Panc1 (cell line): ENCODE results near the gene HOXD13. TPM values are rescaled to one million over a fixed set of nuclear protein-coding genes. Genes with fewer than 3 reads are reported as not detected.

Experiments
- ATAC-seq: fragments of 200-7000 bp; cut with Tn5 transposase; 2 replicates; pipeline ENCODE4 v1.9.1; 2020; ENCODE audit warnings: mild to moderate bottlenecking, moderate library complexity
- BruUV-seq: library from RNA; stranded (reverse); fragments of 400-500 nt; replicated peaks from 2 replicates; lab custom pipeline; 2021; lab: Mats Ljungman, UMichigan
- CTCF ChIA-PET: fragments of 300-600 bp; sonication (Branson Sonifier 250); formaldehyde crosslinking; loops from one replicate; lab custom pipeline; 2022; ENCODE audit warnings: antibody characterized with exemption; lab: Charles Lee
- POLR2A ChIA-PET: fragments of 300-600 bp; sonication (Branson Sonifier 250); formaldehyde crosslinking; loops from one replicate; lab custom pipeline; 2022; ENCODE audit warnings: antibody characterized with exemption; lab: Charles Lee
- DNase-seq: peaks from one replicate; pipeline ENCODE4 v3.0.0-alpha.2; 2010; ENCODE audit warnings: low read depth, low spot score
- H3K27ac ChIP-seq: 2 replicates; pipeline ENCODE4 v1.5.1; 2011; ENCODE audit warnings: mild to moderate bottlenecking, low read length, inconsistent platforms
- H3K27me3 ChIP-seq: fragments of 200-500 bp; sonication (Bioruptor generic); 2 replicates; pipeline ENCODE4 v1.6.0; 2014; ENCODE audit warnings: low read length, inconsistent platforms; ENCODE audit not compliant: control insufficient read depth, insufficient read depth
- H3K36me3 ChIP-seq: fragments of 200-500 bp; sonication (Bioruptor generic); 2 replicates; pipeline ENCODE4 v1.5.1; 2014; ENCODE audit warnings: inconsistent platforms, mild to moderate bottlenecking, low read length, moderate library complexity; ENCODE audit not compliant: control insufficient read depth, insufficient read depth
- H3K4me1 ChIP-seq: 2 replicates; pipeline ENCODE4 v1.5.1; 2011; ENCODE audit warnings: inconsistent platforms, mild to moderate bottlenecking, low read length, moderate library complexity; ENCODE audit not compliant: control insufficient read depth, insufficient read depth
- H3K4me3 ChIP-seq, 2 experiments: 2 replicates each; pipeline ENCODE4 v1.5.1; 2011 to 2012; ENCODE audit warnings: low read depth in 2 of 2, low read length in 2 of 2, mild to moderate bottlenecking in 2 of 2, inconsistent platforms in 1 of 2, moderate library complexity in 1 of 2
- H3K9me3 ChIP-seq: fragments of 200-500 bp; sonication (Bioruptor generic); 2 replicates; pipeline ENCODE4 v1.5.1; 2014; ENCODE audit warnings: low read depth, mild to moderate bottlenecking, inconsistent platforms, low read length, moderate library complexity; ENCODE audit not compliant: control insufficient read depth, insufficient read depth
- CTCF ChIP-seq: fragments of 450-650 bp; IDR thresholded peaks from 2 replicates; pipeline ENCODE4 v1.5.1; 2017; ENCODE audit warnings: mild to moderate bottlenecking
- POLR2AphosphoS5 ChIP-seq: IDR thresholded peaks from 2 replicates; pipeline ENCODE4 v1.6.1; 2012; ENCODE audit warnings: mild to moderate bottlenecking, low read depth, low read length, moderate library complexity
- REST ChIP-seq, 2 experiments: IDR thresholded peaks; 2 replicates each; pipeline ENCODE4 v1.6.1; 2011 to 2012; ENCODE audit warnings: low read depth in 2 of 2, control low read depth in 1 of 2, low read length in 1 of 2, mild to moderate bottlenecking in 1 of 2, moderate library complexity in 1 of 2; ENCODE audit not compliant: insufficient read depth in 1 of 2
- SIN3A ChIP-seq: IDR thresholded peaks from 2 replicates; pipeline ENCODE4 v1.6.1; 2012; ENCODE audit warnings: low read depth, mild to moderate bottlenecking, low read length, moderate library complexity, borderline replicate concordance; ENCODE audit not compliant: insufficient read depth
- TCF7L2 ChIP-seq: IDR thresholded peaks from 2 replicates; pipeline ENCODE4 v1.6.1; 2011; ENCODE audit warnings: mild to moderate bottlenecking, low read depth, low read length, inconsistent platforms
- in situ Hi-C: cut with HindIII; loops from 2 replicates; pipeline ENCODE4 v1.10.0; 2016; ENCODE audit warnings: low sequenced_read_pairs, low pct_unique_long_range_greater_than_20kb
- intact Hi-C: fragments of 100-400 bp; cut with micrococcal nuclease; formaldehyde crosslinking; loops from one replicate; pipeline ENCODE4 v1.10.0; 2022; ENCODE audit not compliant: unreplicated experiment
- total RNA-seq: library from RNA; stranded (reverse); gene quantifications from one replicate; pipeline ENCODE4 v1.2.1, GENCODE V29; 2021; ENCODE audit not compliant: unreplicated experiment

HOXD13 gene
- total RNA-seq, 1 experiment from 2014 or later, result not detected

- H3K4me1 ChIP-seq, result peaks cover 13% of the 10 kb centered on the region
- ChIA-PET CTCF (interaction anchor here (0.7 to 2.2 kb wide), 4 partner anchors 10 to 847 kb away, joined by 3 to 10 read pairs (median 7); no protein-coding TSS in a partner anchor), POLR2A (no interaction called here)
- ATAC-seq (no peak; the same call in 1 of the 2 replicates), DNase-seq (no peak)
- intact Hi-C loops (loop anchor here (5.0 kb wide), 3 partner anchors 846 to 1401 kb away; no protein-coding TSS in a partner anchor), in situ Hi-C loops (no loop called here)
- peaks cover 5% of the 10 kb centered on the region for H3K27me3 ChIP-seq
- no peaks in the 10 kb centered on the region for H3K9me3 ChIP-seq
- TF ChIP-seq SIN3A, result no peak
- no peak for TF ChIP-seq CTCF
- no peak for TF ChIP-seq POLR2AphosphoS5
- TF ChIP-seq REST (IDR thresholded peaks at IDR 0.05; ENCODE audit: insufficient read depth in 1 of 2, low read depth in 2 of 2, low read length in 1 of 2), result no peak
- no peak for TF ChIP-seq TCF7L2
- H3K27ac ChIP-seq, result no peak overlapping the region
- H3K36me3 ChIP-seq, result no peaks in the 10 kb centered on the region
- no TSS peak for BruUV-seq
- H3K4me3 ChIP-seq, result peak overlapping the region; percentile 52 to 87; a peak in 3 of 4 replicates
Observed at GRCh38 chr2:176098366-176099158, 6.0 kb downstream of the HOXD13 start.

- BruUV-seq, result no TSS peak
- in situ Hi-C loops, result no loop called here
Observed at GRCh38 chr2:176099159-176099727, 6.7 kb downstream of the HOXD13 start.

More at GRCh38 chr2:176099159-176099727, 6.7 kb downstream of the HOXD13 start:
- peaks cover 5% of the 10 kb centered on the region for H3K27me3 ChIP-seq
- no peak overlapping the region for H3K4me3 ChIP-seq
- no peak for TF ChIP-seq POLR2AphosphoS5
- no peak for TF ChIP-seq REST (IDR thresholded peaks at IDR 0.05; ENCODE audit: insufficient read depth in 1 of 2, low read depth in 2 of 2, low read length in 1 of 2)
- TF ChIP-seq TCF7L2, result no peak
- ATAC-seq, result no peak
- ChIA-PET CTCF (no interaction called here), POLR2A (no interaction called here)
- intact Hi-C loops, result loop anchor here (5.0 kb wide), 3 partner anchors 847 to 1402 kb away; no protein-coding TSS in a partner anchor
- no peak overlapping the region for H3K27ac ChIP-seq
- no peak for DNase-seq
- no peaks in the 10 kb centered on the region for H3K9me3 ChIP-seq
- H3K36me3 ChIP-seq, result no peaks in the 10 kb centered on the region
- peaks cover 16% of the 10 kb centered on the region for H3K4me1 ChIP-seq
